GM10266 (cell line): ENCODE results near the gene ZNF182.
A peak's percentile ranks its signal among the peaks of the same experiment; 100 is the strongest.
"Not testable (repeated sequence)": the region's sequence is repeated elsewhere in the genome, so short reads cannot be mapped to it uniquely, and the experiment has no call there.

ENCODE experiments used
- DNase-seq: peaks from one replicate; pipeline ENCODE4 v3.0.0; 2012; ENCODE audit errors: extremely low spot score
- TF ChIP-seq, protein P1 (sequence below): IDR thresholded peaks from 2 replicates; pipeline ENCODE4 v1.5.1; 2012; ENCODE audit warnings: mild to moderate bottlenecking, low read depth; ENCODE audit not compliant: control insufficient read depth, insufficient read depth; ENCODE audit errors: missing control alignments

Gene ZNF182

DNA sequence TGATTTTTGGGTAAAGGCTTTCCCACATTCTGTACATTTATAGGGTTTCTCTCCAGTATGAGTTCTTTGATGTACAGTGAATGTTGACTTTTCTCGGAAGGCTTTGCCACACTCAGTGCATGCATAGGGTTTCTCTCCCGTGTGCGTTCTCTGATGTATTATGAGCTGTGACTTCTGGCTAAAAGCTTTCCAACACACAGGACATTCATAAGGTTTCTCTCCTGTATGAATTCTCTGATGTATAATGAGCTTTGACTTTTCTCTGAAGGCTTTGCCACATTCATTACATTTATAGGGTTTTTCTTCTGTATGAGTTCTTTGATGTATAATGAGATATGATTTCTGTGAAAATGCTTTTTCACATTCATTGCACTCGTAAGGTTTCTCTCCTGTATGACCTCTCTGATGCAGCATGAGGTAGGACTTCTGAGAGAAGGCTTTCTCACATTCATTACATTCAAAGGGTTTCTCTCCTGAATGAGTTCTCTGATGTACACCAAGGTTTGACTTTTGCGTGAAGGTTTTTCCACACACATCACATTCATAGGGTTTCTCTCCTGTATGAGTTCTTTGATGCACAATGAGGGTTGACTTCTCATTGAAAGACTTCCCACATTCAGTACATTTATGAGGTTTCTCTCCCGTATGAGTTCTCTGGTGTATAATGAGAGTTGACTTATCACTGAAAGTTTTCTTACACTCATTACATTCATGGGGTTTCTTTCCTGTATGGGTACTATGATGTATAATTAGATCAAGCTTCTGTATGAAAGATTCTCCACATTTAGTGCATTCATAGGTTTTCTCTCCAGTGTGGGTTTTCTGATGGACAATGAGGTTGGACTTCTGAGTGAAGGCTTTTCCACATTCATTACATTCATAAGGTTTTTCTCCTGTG lies 27.3 kb downstream of the ZNF182 start:
- TF ChIP-seq, protein P1, sequence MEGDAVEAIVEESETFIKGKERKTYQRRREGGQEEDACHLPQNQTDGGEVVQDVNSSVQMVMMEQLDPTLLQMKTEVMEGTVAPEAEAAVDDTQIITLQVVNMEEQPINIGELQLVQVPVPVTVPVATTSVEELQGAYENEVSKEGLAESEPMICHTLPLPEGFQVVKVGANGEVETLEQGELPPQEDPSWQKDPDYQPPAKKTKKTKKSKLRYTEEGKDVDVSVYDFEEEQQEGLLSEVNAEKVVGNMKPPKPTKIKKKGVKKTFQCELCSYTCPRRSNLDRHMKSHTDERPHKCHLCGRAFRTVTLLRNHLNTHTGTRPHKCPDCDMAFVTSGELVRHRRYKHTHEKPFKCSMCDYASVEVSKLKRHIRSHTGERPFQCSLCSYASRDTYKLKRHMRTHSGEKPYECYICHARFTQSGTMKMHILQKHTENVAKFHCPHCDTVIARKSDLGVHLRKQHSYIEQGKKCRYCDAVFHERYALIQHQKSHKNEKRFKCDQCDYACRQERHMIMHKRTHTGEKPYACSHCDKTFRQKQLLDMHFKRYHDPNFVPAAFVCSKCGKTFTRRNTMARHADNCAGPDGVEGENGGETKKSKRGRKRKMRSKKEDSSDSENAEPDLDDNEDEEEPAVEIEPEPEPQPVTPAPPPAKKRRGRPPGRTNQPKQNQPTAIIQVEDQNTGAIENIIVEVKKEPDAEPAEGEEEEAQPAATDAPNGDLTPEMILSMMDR, result no peak
- no peak for DNase-seq

- no peak for DNase-seq
- TF ChIP-seq, protein P1, result no peak
Observed at GRCh38 chrX:47973235-47973634, 30.6 kb downstream of the ZNF182 start.

- DNase-seq, result not testable (repeated sequence)
Observed at GRCh38 chrX:47965526-47965925, 38.3 kb downstream of the ZNF182 start.

DNA sequence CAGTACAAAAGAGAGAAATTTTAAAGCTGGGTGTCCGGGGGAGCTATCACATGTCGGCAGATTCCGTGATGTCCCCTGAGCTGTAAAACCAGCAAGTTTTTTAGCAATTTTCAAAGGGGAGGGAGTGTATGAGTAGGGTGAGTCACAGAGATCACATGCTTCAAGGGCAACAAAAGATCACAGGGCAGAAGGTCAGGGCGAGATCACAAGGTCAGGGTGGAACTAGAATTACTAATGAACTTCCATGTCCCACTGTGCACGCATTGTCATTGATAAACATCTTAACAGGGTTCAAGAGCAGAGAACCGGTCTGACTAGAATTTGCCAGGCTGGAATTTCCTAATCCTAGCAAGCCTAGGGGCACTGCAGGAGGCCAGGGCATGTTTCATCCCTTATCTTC lies 42.0 kb downstream of the ZNF182 start:
- not testable (repeated sequence) for DNase-seq

GRCh38 chrX:47960406-47960805 lies 43.4 kb downstream of the ZNF182 start:
- no peak for DNase-seq
- TF ChIP-seq, protein P1, result no peak

- DNase-seq, result peak; percentile 16
- TF ChIP-seq, protein P1, result peak; percentile 27
Observed at GRCh38 chrX:47958761-47959342, 44.9 kb downstream of the ZNF182 start.

DNA sequence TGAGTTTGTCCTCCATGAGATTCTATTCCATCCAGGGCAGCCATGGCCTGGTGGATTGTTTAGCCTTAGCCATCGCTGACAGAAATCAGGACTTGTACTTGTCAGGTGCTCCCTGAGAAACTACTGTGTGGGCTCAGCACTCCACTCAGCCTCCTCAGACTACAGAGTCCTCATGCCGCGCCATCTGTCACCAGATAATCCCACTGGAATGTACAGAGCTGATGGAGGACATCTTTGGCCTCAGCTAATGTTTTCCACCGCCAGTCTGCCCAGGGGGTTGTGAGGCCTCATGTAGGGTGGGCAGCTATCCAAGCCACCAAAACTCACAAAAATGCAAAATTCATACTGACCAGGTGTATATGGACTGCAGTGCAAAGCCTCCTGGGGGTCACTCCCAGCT lies 45.6 kb downstream of the ZNF182 start:
- DNase-seq, result not testable (repeated sequence)

DNA sequence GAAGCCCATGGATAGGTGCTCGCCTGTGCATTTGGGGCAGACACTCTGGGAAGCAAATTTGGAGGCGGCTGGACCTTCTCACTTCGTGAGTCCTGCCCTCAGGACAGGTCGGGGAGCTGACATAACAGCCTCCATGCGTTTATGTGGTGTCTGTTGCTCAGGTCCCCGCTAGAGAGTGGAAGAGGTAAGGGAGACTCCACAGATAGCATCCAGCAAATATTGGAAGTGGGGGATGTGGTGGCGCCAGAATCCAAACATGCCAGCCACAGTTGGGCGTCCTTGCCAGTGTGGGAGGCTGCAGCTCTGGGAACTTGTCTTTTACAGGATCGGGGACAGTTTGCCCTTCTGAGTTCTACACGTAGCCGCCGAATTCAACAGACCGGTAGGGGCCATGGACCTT lies 47.8 kb downstream of the ZNF182 start:
- no peak for DNase-seq
- TF ChIP-seq, protein P1, result no peak

DNA sequence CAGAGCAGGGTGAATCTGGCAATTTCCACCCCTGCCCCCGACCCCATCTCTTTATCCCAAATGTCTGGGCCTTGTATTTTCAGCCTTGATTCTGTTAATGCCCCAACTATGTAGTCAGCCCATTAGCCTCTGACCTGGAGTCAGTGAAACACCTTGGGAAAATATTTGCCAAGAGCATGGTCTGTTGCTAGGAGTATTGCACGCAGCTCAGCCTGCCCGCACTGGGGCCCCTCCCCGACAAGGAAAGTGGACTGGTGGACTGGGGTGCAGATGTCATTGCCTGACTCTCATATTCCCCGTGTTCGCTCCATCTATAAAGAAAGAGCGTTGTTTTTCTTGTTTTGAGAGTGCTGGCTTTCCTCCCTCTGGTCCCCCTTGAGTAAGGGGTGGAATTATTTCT lies 48.5 kb downstream of the ZNF182 start:
- DNase-seq, result not testable (repeated sequence)
